ENCODE measurements around the gene GSTO2.

The GSTO2 gene

DNA sequence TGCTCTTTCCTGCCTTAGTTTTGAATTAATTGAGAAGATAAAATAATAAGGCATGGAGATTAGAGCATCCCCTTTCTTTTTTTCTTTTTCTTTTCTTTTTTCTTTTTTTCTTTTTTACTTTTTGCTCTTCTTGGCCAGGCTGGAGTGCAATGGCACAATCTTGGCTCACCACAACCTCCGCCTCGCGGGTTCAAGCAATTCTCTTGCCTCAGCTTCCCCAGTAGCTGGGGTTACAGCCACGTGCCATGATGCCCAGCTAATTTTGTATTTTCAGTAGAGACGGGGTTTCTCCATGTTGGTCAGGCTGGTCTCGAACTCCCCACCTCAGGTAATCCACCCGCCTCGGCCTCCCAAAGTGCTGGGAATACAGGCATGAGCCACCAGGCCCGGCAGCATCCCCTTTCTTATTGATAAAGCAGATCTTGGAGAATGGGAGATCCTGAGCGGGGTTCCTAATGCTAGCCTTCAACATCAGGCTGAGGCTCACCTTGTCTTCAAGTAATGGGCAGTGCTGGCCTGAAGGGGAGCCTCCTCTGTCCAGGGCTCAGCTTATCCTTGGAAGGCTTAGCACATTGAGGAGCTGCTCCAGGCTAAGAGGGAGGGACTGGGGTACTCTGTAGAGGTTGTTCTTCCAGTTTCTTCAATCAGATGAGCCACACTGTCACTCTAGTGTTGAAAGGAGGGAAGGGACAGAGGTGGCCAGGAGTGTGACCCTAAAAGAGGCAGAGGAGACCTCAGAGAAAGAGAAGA is 27.9 kb downstream of the GSTO2 start:
- no peaks in the 10 kb centered on the region for H3K27me3 ChIP-seq
- TF ChIP-seq Cebpa-rat (IDR thresholded peaks at IDR 0.05), result no peak
- peaks cover 7% of the 10 kb centered on the region; the same call in 1 of the 2 replicates for H3K4me1 ChIP-seq
- no peak overlapping the region for H3K4me2 ChIP-seq
- H4K20me1 ChIP-seq, result no peaks in the 10 kb centered on the region
- H3K36me3 ChIP-seq, result no peaks in the 10 kb centered on the region
- H3K9me3 ChIP-seq, result no peaks in the 10 kb centered on the region
- H3K4me3 ChIP-seq, result no peak overlapping the region
- no peak overlapping the region for H3K27ac ChIP-seq
- H3K9ac ChIP-seq, result no peak overlapping the region

DNA sequence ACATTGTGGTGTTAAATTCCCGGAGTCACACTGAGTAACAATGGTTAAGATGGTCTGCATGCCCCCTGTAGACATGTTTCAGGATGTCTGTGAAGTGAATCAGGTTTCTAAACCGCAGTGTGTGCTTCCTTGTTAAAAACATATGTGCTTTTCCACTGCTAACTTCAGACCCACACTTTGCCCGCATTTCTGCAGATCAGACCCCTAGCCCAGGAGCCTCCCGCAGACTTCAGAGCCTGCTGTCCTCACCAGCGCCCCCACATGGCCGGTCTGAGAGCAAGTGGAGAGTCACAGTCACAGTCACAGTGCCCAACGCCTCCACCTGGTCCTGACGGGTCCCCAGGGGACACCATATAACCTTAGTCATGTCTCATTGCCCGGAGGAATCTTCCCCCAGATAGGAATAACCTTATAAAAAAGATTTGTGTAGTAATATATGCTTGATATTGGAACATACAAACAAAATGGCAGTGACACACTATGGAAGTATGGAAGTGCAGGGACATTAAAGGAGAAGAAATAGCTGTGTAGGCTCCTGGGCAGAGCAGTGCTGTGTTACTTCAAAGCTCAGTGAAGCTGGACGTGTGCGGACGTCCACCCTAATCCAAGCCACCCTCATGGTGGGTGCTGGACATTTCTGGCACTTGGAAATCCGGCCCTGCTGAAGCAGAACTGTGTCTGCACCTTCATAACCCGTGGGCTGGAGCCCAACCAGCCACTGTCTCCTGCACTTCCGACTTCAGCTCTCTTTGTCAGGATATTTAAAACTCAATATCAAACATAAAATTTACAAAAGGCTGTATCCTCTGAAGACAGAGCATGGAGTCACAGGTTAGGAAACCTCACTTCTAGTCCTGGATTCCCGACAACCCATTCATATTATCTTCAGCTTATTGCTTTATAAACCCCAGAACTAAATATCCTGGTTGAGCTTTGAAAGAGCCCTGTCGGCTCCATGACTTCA is 29.0 kb downstream of the GSTO2 start:
- no peak for TF ChIP-seq Cebpa-rat (IDR thresholded peaks at IDR 0.05)

DNA sequence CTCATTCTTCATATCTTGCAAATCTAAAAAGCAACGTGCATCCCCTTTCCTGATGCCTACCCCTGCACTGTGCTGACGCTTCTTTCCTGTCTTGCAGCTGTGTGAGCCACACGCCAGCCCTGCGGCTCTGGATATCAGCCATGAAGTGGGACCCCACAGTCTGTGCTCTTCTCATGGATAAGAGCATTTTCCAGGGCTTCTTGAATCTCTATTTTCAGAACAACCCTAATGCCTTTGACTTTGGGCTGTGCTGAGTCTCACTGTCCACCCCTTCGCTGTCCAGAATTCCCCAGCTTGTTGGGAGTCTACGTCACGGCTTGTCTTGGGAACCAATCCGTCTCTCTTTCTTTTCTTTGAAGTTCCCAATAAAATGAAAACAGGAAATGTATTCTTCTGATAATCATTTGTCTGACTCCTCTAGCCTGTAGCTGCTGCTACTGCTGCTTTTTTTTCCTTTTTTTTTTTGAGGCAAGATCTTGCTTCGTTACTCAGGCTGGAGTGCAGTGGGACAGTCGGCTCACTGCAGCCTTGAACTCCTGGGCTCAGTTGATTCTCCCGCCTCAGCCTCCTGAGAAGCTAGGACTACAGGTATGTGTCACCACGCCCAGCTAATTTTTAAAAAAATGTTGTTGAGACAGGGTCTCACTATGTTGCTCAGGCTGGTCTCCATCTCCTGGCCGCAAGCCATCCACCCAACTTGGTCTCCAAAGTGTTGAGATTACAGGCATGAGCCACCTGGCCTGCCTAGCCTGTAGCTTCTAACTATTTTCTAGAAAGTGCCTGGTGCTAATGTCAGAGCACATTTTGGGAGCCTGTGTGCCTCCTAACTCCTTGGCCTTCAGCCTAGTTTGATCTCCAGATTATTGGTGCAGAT is 30.3 kb downstream of the GSTO2 start:
- H3K36me3 ChIP-seq, result no peaks in the 10 kb centered on the region
- H4K20me1 ChIP-seq, result no peaks in the 10 kb centered on the region
- H3K9me3 ChIP-seq, result peaks cover 8% of the 10 kb centered on the region
- TF ChIP-seq Cebpa-rat (IDR thresholded peaks at IDR 0.05), result no peak
- H3K4me1 ChIP-seq, result no peaks in the 10 kb centered on the region
- no peaks in the 10 kb centered on the region for H3K27me3 ChIP-seq
- H3K9ac ChIP-seq, result no peak overlapping the region
- no peak overlapping the region for H3K27ac ChIP-seq
- H3K4me3 ChIP-seq, result no peak overlapping the region
- H3K4me2 ChIP-seq, result peak overlapping the region; percentile 8; the same call in 1 of the 2 replicates

More for the DNA sequence above, 29.0 kb downstream of the GSTO2 start:
- no peaks in the 10 kb centered on the region for H3K36me3 ChIP-seq
- no peaks in the 10 kb centered on the region for H4K20me1 ChIP-seq
- no peaks in the 10 kb centered on the region for H3K9me3 ChIP-seq
- H3K27ac ChIP-seq, result no peak overlapping the region
- no peak overlapping the region for H3K4me3 ChIP-seq
- no peak overlapping the region for H3K4me2 ChIP-seq
- H3K4me1 ChIP-seq, result peaks cover 6% of the 10 kb centered on the region; the same call in 1 of the 2 replicates
- no peak overlapping the region for H3K9ac ChIP-seq
- no peaks in the 10 kb centered on the region for H3K27me3 ChIP-seq

DNA sequence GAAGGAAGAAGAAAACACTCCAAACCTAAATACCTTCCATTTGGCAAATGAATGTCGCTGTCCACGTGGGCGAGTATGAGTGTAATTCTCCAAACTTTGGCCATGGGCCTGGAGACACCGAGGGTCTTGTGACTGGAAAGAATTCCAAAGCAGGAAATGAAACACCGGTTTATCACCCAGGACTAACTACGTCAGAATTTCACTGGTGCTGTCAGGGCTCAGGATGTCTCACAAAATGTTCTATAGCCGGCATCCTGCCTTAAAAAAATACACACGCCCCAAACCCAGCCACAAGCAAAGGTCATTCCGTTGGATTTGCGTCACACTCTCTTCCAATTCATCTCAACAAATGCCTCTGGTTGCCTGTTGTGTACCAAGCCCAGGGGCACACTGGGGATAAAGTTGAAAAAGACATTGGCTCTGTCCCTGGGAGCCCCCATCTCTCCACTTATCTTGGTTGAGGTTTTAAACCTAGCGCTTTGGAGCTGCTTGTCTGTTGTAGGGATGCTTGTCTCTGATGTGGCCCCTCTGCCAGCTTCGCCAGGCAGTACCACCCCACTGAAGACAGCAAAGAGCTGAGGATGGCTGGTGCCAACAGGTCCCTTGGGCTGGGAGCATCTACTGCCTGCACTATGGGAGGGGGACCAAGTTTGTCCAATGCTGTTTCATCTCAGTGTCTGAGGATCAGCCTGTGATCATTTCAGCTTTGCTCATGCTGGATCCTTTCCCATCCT is 31.2 kb downstream of the GSTO2 start:
- peaks cover 8% of the 10 kb centered on the region for H3K9me3 ChIP-seq
- H3K27ac ChIP-seq, result no peak overlapping the region
- H3K27me3 ChIP-seq, result no peaks in the 10 kb centered on the region
- no peaks in the 10 kb centered on the region for H3K36me3 ChIP-seq
- no peak overlapping the region for H3K4me2 ChIP-seq
- no peak overlapping the region for H3K4me3 ChIP-seq
- TF ChIP-seq Cebpa-rat (IDR thresholded peaks at IDR 0.05), result no peak
- no peaks in the 10 kb centered on the region for H3K4me1 ChIP-seq
- H4K20me1 ChIP-seq, result no peaks in the 10 kb centered on the region
- no peak overlapping the region for H3K9ac ChIP-seq

DNA sequence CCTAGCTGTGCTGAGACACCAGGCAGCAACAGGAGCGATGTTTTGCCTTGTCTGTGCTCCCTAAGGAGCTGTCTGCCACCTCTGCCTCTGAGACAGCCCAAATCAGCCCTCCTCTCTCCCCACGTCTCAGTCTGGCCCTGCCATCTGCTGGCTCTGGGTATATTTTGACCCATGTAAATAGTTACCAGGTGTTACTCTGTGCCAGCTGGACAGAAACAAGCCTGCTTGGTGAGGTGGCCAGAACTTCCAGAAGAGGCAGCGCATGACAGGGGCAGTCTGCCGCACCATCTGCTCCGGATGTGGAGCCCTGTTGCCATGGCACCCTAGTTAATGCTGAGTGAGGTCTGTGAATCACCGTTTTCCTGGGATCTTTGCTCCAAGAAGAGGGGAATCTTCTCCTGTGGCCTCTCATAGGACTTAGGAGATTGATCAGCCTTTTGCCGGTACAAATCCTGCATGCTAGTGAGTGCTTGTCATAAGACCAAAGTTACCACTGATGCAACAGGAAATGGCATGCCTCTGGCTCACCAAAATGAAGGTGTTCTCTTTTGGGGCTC is 31.8 kb downstream of the GSTO2 start:
- Histone ChIP-seq H3K27ac (no peak overlapping the region), H3K4me3 (no peak overlapping the region), H3K27me3 (no peaks in the 10 kb centered on the region), H3K4me1 (no peaks in the 10 kb centered on the region; the same call in 1 of the 2 replicates), H3K4me2 (no peak overlapping the region), H3K9ac (no peak overlapping the region), H4K20me1 (no peaks in the 10 kb centered on the region), H3K36me3 (no peaks in the 10 kb centered on the region), H3K9me3 (peaks cover 8% of the 10 kb centered on the region)
- TF ChIP-seq Cebpa-rat (IDR thresholded peaks at IDR 0.05), result no peak

DNA sequence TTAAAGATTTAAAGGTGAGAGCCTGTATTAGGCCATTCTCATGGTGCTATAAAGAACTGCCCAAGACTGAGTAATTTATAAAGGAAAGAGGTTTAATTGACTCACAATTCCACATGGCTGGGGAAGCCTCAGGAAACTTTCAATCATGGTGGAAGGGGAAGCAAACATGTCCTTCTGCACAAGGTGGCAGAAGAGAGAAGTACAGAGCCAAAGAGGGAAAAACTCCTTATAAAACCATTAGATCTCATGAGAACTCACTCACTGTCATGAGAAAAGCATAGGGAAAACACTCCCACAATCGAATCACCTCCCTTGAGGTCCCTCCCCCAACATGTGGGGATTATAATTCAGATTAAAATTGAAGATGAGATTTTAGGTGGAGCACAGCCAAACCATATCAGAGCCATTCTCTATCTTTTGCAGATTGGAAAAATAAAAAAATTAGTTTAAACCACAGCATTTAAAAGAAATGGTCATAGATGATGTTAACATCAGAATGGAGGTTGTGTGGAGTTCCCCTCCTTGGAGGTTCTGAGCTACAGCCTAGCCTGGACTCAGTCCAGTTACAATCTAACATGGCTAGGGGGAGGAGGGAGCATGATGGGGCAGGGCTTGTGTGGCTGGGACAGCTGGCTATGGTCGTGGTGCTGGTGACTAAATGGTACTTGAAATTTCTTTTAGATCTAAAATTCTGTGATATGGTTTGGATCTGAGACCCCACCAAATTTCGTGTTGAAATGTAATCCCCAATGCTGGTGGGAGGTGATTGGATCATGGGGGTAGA is 33.1 kb downstream of the GSTO2 start:
- Histone ChIP-seq H3K4me3 (no peak overlapping the region), H3K9me3 (peaks cover 8% of the 10 kb centered on the region), H3K4me1 (no peaks in the 10 kb centered on the region; the same call in 1 of the 2 replicates), H3K27ac (no peak overlapping the region), H3K36me3 (no peaks in the 10 kb centered on the region), H4K20me1 (0 out of 2 replicates have a peak, but pooled peaks cover 1% of the 10 kb centered on the region), H3K4me2 (no peak overlapping the region), H3K27me3 (no peaks in the 10 kb centered on the region), H3K9ac (no peak overlapping the region)
- no peak for TF ChIP-seq Cebpa-rat (IDR thresholded peaks at IDR 0.05)

DNA sequence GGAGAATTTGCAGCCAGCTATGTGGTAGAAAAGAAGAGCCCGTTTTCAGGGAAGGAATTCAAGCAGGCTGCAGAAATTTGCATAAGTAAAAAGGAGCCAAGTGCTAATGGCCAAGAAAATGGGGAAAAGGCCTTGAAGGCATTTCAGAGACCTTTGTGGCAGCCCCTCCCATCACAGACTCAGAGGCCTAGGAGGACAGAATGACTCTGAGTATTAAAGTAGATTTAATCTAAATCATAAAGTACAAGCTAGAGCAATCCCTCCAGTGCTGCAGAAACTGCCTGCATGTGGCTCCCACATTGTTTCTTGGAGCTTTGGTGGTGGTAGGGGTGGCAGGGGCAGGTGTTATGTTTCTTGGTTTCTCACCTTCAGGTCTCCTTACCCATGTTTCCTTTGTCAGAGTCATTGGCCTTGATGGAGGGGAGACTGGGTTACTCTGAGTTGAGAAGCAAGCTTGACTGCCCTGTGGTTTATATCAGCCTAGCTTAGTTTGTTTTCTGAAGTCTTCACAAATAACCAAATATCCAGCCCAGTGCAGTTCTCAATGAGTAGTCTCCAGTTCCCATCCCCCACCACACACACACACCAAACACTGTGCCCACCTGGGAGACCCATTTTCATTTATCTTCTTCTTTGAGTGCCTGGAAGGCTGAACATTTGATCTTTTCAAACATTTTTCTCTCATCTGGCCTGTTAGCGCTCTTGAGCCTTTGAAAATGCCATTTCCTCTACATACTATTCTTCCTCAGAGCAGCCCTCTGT is 34.8 kb downstream of the GSTO2 start:
- H3K27me3 ChIP-seq, result no peaks in the 10 kb centered on the region
- TF ChIP-seq Cebpa-rat (IDR thresholded peaks at IDR 0.05), result no peak

More for the DNA sequence above, 34.8 kb downstream of the GSTO2 start:
- Histone ChIP-seq H3K4me1 (peaks cover 9% of the 10 kb centered on the region), H3K9ac (no peak overlapping the region), H3K36me3 (no peaks in the 10 kb centered on the region; the same call in 1 of the 2 replicates), H3K4me3 (no peak overlapping the region), H4K20me1 (0 out of 2 replicates have a peak, but pooled peaks cover 17% of the 10 kb centered on the region), H3K27ac (no peak overlapping the region), H3K4me2 (no peak overlapping the region), H3K9me3 (peaks cover 8% of the 10 kb centered on the region)
